Measurements from ENCODE around the gene CDC42BPB. TPM values are rescaled to one million over a fixed set of nuclear protein-coding genes. Genes with fewer than 3 reads are reported as not detected.

CDC42BPB gene
- total RNA-seq, 1 experiment from 2014 or later, result 84.4 TPM

DNA sequence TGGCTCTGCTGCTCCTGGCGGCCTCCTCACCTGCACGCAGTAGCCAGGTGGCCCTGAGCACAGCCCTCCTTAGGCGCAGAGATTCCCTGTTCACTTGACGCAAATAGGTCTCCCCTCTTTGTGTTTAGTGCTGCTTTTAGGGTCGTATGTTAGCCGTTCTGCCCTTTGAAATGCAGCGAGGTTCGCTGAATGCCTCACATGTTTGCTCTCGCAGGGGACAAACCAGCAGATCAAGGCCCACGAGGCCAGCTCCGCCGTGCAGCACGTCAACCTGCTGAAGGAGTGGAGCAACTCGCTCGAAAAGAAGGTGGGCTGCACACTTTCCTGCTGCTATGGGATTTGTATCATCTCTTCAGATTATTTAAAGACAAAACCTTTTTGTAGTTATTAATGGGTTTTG lies 166.2 kb downstream of the CDC42BPB start:
- Histone ChIP-seq H3K27me3 (ENCODE audit: control insufficient read depth, insufficient read depth, low read length) (no peaks in the 10 kb centered on the region), H3K36me3 (ENCODE audit: control insufficient read depth, insufficient read depth, low read length) (no peaks in the 10 kb centered on the region; the same call in none of the 2 replicates), H3K4me1 (ENCODE audit: control insufficient read depth, insufficient read depth, low read length) (no peaks in the 10 kb centered on the region), H3K9me3 (ENCODE audit: control insufficient read depth, insufficient read depth, low read depth, low read length) (no peaks in the 10 kb centered on the region), H3K4me3 (ENCODE audit: low read depth in 2 of 2, low read length in 2 of 2) (no peak overlapping the region), H3K27ac (ENCODE audit: low read length) (no peak overlapping the region)
- no peak for DNase-seq (ENCODE audit: low read depth, low spot score)
- TF ChIP-seq, protein P1, sequence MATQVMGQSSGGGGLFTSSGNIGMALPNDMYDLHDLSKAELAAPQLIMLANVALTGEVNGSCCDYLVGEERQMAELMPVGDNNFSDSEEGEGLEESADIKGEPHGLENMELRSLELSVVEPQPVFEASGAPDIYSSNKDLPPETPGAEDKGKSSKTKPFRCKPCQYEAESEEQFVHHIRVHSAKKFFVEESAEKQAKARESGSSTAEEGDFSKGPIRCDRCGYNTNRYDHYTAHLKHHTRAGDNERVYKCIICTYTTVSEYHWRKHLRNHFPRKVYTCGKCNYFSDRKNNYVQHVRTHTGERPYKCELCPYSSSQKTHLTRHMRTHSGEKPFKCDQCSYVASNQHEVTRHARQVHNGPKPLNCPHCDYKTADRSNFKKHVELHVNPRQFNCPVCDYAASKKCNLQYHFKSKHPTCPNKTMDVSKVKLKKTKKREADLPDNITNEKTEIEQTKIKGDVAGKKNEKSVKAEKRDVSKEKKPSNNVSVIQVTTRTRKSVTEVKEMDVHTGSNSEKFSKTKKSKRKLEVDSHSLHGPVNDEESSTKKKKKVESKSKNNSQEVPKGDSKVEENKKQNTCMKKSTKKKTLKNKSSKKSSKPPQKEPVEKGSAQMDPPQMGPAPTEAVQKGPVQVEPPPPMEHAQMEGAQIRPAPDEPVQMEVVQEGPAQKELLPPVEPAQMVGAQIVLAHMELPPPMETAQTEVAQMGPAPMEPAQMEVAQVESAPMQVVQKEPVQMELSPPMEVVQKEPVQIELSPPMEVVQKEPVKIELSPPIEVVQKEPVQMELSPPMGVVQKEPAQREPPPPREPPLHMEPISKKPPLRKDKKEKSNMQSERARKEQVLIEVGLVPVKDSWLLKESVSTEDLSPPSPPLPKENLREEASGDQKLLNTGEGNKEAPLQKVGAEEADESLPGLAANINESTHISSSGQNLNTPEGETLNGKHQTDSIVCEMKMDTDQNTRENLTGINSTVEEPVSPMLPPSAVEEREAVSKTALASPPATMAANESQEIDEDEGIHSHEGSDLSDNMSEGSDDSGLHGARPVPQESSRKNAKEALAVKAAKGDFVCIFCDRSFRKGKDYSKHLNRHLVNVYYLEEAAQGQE (IDR thresholded peaks at IDR 0.05; ENCODE audit: insufficient read depth in 1 of 2, low read depth in 2 of 2, low read length in 1 of 2), result no peak
- TF ChIP-seq POLR2AphosphoS5 (IDR thresholded peaks at IDR 0.05; ENCODE audit: low read depth, low read length) (no peak), SIN3A (IDR thresholded peaks at IDR 0.05; ENCODE audit: borderline replicate concordance, insufficient read depth, low read depth, low read length) (no peak), TCF7L2 (IDR thresholded peaks at IDR 0.05; ENCODE audit: low read depth, low read length) (no peak)
- TF ChIP-seq, protein P2, sequence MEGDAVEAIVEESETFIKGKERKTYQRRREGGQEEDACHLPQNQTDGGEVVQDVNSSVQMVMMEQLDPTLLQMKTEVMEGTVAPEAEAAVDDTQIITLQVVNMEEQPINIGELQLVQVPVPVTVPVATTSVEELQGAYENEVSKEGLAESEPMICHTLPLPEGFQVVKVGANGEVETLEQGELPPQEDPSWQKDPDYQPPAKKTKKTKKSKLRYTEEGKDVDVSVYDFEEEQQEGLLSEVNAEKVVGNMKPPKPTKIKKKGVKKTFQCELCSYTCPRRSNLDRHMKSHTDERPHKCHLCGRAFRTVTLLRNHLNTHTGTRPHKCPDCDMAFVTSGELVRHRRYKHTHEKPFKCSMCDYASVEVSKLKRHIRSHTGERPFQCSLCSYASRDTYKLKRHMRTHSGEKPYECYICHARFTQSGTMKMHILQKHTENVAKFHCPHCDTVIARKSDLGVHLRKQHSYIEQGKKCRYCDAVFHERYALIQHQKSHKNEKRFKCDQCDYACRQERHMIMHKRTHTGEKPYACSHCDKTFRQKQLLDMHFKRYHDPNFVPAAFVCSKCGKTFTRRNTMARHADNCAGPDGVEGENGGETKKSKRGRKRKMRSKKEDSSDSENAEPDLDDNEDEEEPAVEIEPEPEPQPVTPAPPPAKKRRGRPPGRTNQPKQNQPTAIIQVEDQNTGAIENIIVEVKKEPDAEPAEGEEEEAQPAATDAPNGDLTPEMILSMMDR (IDR thresholded peaks at IDR 0.05), result no peak
- BruUV-seq (replicated peaks), result no TSS peak
- no peak for ATAC-seq
- ChIA-PET POLR2A (no interaction called here), CTCF (interaction anchor here (0.6 kb wide), 1 partner anchor 103 kb away, joined by 3 read pairs; no protein-coding TSS in a partner anchor)
- intact Hi-C loops (cut with micrococcal nuclease; ENCODE audit: unreplicated experiment) (no loop called here), in situ Hi-C loops (cut with HindIII; ENCODE audit: low pct_unique_long_range_greater_than_20kb, low sequenced_read_pairs) (no loop called here)

DNA sequence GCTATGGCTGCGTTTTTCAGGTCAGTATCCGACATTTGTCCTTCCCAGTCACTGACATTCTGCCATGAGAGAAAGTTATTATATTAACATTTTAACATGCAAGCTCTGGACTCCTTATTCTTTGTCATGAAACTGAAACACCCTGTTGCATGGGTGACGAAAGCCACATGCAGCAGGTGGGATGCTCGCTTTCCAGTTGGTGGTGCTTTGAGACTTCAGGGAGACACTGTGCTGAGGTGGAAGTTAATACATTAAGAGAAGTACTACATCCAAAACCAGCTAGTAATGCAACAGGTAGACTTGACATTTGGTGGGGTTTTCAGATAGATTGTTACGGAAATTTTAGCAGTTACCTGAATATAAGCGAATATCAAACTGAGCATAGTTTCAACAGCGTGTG lies 167.7 kb downstream of the CDC42BPB start:
- intact Hi-C loops (cut with micrococcal nuclease; ENCODE audit: unreplicated experiment), result no loop called here
- Histone ChIP-seq H3K27me3 (ENCODE audit: control insufficient read depth, insufficient read depth, low read length) (no peaks in the 10 kb centered on the region), H3K4me3 (ENCODE audit: low read depth in 2 of 2, low read length in 2 of 2) (no peak overlapping the region), H3K27ac (ENCODE audit: low read length) (no peak overlapping the region), H3K4me1 (ENCODE audit: control insufficient read depth, insufficient read depth, low read length) (no peaks in the 10 kb centered on the region), H3K9me3 (ENCODE audit: control insufficient read depth, insufficient read depth, low read depth, low read length) (no peaks in the 10 kb centered on the region), H3K36me3 (ENCODE audit: control insufficient read depth, insufficient read depth, low read length) (no peaks in the 10 kb centered on the region; the same call in none of the 2 replicates)
- no peak for ATAC-seq
- ChIA-PET CTCF (interaction anchor here (0.5 kb wide), 1 partner anchor 11 kb away, joined by 3 read pairs; no protein-coding TSS in a partner anchor), POLR2A (no interaction called here)
- no TSS peak for BruUV-seq (replicated peaks)
- in situ Hi-C loops (cut with HindIII; ENCODE audit: low pct_unique_long_range_greater_than_20kb, low sequenced_read_pairs), result no loop called here
- TF ChIP-seq, protein P2 (IDR thresholded peaks at IDR 0.05), result no peak
- TF ChIP-seq POLR2AphosphoS5 (IDR thresholded peaks at IDR 0.05; ENCODE audit: low read depth, low read length) (no peak), TCF7L2 (IDR thresholded peaks at IDR 0.05; ENCODE audit: low read depth, low read length) (no peak)
- TF ChIP-seq, protein P1 (IDR thresholded peaks at IDR 0.05; ENCODE audit: insufficient read depth in 1 of 2, low read depth in 2 of 2, low read length in 1 of 2), result no peak
- DNase-seq (ENCODE audit: low read depth, low spot score), result no peak

All from Panc1 (cell line).